GM12873 (cell line): ENCODE data around the gene UFL1.

Experiments used
- CTCF ChIP-seq: IDR thresholded peaks from 2 replicates; pipeline ENCODE4 v1.5.1; 2012; ENCODE audit warnings: low read depth, mild to moderate bottlenecking, moderate library complexity, low read length, control low read depth; ENCODE audit not compliant: insufficient read depth; ENCODE audit errors: missing control alignments

The UFL1 gene

GRCh38 chr6:96520171-96521115 lies 1.2 kb upstream of the UFL1 start:
- TF ChIP-seq CTCF, result no peak

DNA sequence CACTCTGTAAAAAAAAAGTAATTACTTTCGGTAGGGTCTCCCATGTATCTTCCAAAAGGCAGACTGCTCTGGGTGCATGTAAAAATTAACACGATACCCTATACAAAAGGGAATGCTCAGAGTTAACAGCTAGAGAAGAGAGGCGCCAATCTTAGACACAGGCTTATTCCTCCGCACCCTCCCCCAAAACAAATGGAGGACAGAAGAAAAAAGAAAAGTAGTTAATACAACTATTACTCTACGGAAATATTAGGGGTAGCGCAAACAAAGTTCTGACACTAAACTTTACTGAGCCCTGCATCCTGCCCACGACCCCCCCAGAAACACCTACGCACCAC lies 331 bp upstream of the UFL1 start:
- no peak for TF ChIP-seq CTCF

GRCh38 chr6:96522465-96523009 lies 931 bp downstream of the UFL1 start:
- TF ChIP-seq CTCF, result no peak

DNA sequence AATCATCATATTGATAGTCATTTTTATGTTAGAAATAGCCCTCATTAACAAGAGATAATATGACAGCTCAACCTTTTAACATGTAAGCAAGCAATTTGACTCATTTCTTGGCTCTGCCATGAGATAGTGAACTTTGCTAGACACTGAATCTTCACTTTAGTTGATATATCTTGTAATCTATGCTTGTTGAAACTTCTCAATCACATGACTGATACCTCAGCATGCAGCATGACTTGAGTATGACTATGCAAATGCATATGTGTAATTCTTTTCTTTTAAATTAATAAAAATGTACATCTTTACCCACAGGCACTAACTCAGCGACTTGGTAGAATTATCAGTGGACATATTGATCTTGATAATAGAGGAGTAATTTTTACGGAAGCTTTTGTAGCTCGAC lies 6.6 kb downstream of the UFL1 start:
- no peak for TF ChIP-seq CTCF

- no peak for TF ChIP-seq CTCF
These were observed 10.8 kb downstream of the UFL1 start for GRCh38 chr6:96532399-96532798.

- no peak for TF ChIP-seq CTCF
These were observed 16.1 kb downstream of the UFL1 start for GRCh38 chr6:96537726-96538125.

DNA sequence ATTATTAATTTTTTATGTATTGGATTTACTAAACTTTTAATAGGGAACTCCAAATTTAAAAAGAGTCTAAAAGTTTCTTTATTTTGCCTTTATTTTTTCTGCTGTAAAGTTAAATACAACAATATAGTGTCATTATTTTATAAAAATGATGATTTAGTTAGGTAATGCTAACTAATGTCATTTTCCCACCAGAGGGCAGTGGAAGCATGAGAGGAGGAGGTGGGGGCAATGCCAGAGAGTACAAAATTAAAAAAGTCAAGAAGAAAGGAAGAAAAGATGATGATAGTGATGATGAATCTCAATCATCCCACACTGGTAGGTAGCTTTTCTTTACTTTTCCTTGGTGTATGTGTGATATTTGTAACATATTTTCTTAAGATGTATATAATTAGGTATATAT lies 21.1 kb downstream of the UFL1 start:
- peak; percentile 34 for TF ChIP-seq CTCF
